Endothelial cell of umbilical vein (primary cell): ENCODE results near the gene ACAP2. TPM values are rescaled to one million over a fixed set of nuclear protein-coding genes. Genes with fewer than 3 reads are reported as not detected.

ENCODE experiments used
- BruUV-seq: library from RNA; stranded (reverse); fragments of 400-500 nt; replicated peaks from 2 replicates; lab custom pipeline; 2021; lab: Mats Ljungman, UMichigan
- CTCF ChIA-PET: fragments of 300-600, 350-600 bp; sonication (Branson Sonifier 250); formaldehyde crosslinking; loops from one replicate; lab custom pipeline; 2021; ENCODE audit warnings: antibody characterized with exemption, inconsistent platforms; lab: Charles Lee
- POLR2A ChIA-PET: fragments of 300-600, 350-600 bp; sonication (Branson Sonifier 250); formaldehyde crosslinking; loops from one replicate; lab custom pipeline; 2021; ENCODE audit warnings: antibody characterized with exemption, inconsistent platforms; lab: Charles Lee
- DNase-seq: peaks from one replicate; pipeline ENCODE4 v3.0.0-alpha.2; 2011; ENCODE audit warnings: low read depth, low spot score
- FAIRE-seq: peaks from 2 replicates; lab custom pipeline; 2011; peaks lifted over from hg19 to GRCh38; lab: Jason Lieb, UNC
- H2AFZ ChIP-seq: 2 replicates; pipeline ENCODE4 v1.6.0; 2012; ENCODE audit warnings: low read depth, low read length, control low read depth, inconsistent platforms
- H3K27ac ChIP-seq: 2 replicates; pipeline ENCODE4 v1.5.1; 2011; ENCODE audit warnings: low read depth, mild to moderate bottlenecking, control low read depth, low read length, moderate library complexity; ENCODE audit not compliant: insufficient read depth
- H3K27me3 ChIP-seq, 2 experiments: 2 replicates each; pipeline versions ENCODE4 v1.6.0 to v1.6.1; 2011; ENCODE audit warnings: low read length in 2 of 2, mixed read lengths in 1 of 2; ENCODE audit not compliant: control insufficient read depth in 2 of 2, insufficient read depth in 2 of 2
- H3K36me3 ChIP-seq, 2 experiments: 2 replicates in 1 of 2; 3 replicates in 1 of 2; pipeline ENCODE4 v1.5.1; 2011; ENCODE audit warnings: low read length in 2 of 2, mild to moderate bottlenecking in 1 of 2, moderate library complexity in 1 of 2; ENCODE audit not compliant: control insufficient read depth in 2 of 2, insufficient read depth in 2 of 2; ENCODE audit errors: extremely low read depth in 1 of 2
- H3K4me1 ChIP-seq: 3 replicates; pipeline ENCODE4 v1.5.1; 2011; ENCODE audit warnings: mild to moderate bottlenecking, low read length; ENCODE audit not compliant: control insufficient read depth, insufficient read depth; ENCODE audit errors: extremely low read depth
- H3K4me2 ChIP-seq: 2 replicates; pipeline ENCODE4 v1.6.1; 2011; ENCODE audit warnings: low read length, control low read depth, mixed read lengths; ENCODE audit not compliant: insufficient read depth
- H3K4me3 ChIP-seq, 3 experiments: fragments of 200-600 bp in 1 of 3; sonication (generic), shearing (Covaris generic) in 1 of 3; replicated peaks in 1 of 3; 2 replicates each; pipeline ENCODE4 v1.5.1; 2011 to 2016; ENCODE audit warnings: control low read depth in 3 of 3, low read length in 3 of 3, mild to moderate bottlenecking in 2 of 3, inconsistent platforms in 1 of 3, low read depth in 1 of 3, moderate library complexity in 1 of 3; ENCODE audit not compliant: insufficient read depth in 1 of 3
- H3K79me2 ChIP-seq: 2 replicates; pipeline ENCODE4 v1.6.0; 2012; ENCODE audit warnings: low read length, inconsistent platforms; ENCODE audit not compliant: control insufficient read depth, insufficient read depth
- H3K9ac ChIP-seq: replicated peaks from 2 replicates; pipeline ENCODE3; 2011; ENCODE audit warnings: low read length, control low read depth; ENCODE audit not compliant: insufficient read depth; ENCODE audit errors: extremely low read depth
- H3K9me1 ChIP-seq: replicated peaks from 3 replicates; pipeline ENCODE4 v1.6.0; 2011; ENCODE audit warnings: mild to moderate bottlenecking, low read length; ENCODE audit not compliant: control insufficient read depth, insufficient read depth; ENCODE audit errors: extremely low read depth
- H3K9me3 ChIP-seq: replicated peaks from 2 replicates; pipeline ENCODE4 v1.5.1; 2012; ENCODE audit warnings: low read length, inconsistent platforms; ENCODE audit not compliant: control insufficient read depth, insufficient read depth
- H4K20me1 ChIP-seq: replicated peaks from 2 replicates; pipeline ENCODE3; 2011; ENCODE audit warnings: mild to moderate bottlenecking, low read length; ENCODE audit not compliant: control insufficient read depth, insufficient read depth; ENCODE audit errors: extremely low read depth
- EZH2 ChIP-seq: IDR thresholded peaks from 2 replicates; pipeline ENCODE4 v1.6.1; 2012; ENCODE audit warnings: borderline replicate concordance, low read depth, mild to moderate bottlenecking, moderate library complexity, low read length, inconsistent platforms; ENCODE audit not compliant: severe bottlenecking
- FOS ChIP-seq: IDR thresholded peaks from 2 replicates; pipeline ENCODE4 v1.6.1; 2011; ENCODE audit warnings: mild to moderate bottlenecking, low read length, moderate library complexity, borderline replicate concordance; ENCODE audit not compliant: insufficient read depth
- GATA2 ChIP-seq: IDR thresholded peaks from 2 replicates; pipeline ENCODE4 v1.7.0; 2011; ENCODE audit warnings: low read depth, mild to moderate bottlenecking, moderate library complexity, mixed read lengths, low read length; ENCODE audit not compliant: insufficient read length, insufficient read depth
- JUN ChIP-seq: IDR thresholded peaks from 2 replicates; pipeline ENCODE4 v1.6.1; 2011; ENCODE audit warnings: borderline replicate concordance, low read depth; ENCODE audit not compliant: insufficient read length, insufficient read depth
- MAX ChIP-seq: IDR thresholded peaks from 2 replicates; pipeline ENCODE4 v1.6.1; 2011; ENCODE audit not compliant: insufficient read depth, insufficient read length
- MYC ChIP-seq: IDR thresholded peaks from one replicate; pipeline ENCODE4 v1.6.1; 2011; ENCODE audit warnings: mild to moderate bottlenecking, low read depth, low read length
- POLR2A ChIP-seq: IDR thresholded peaks from 2 replicates; pipeline ENCODE4 v1.6.1; 2012; ENCODE audit warnings: low read depth, mild to moderate bottlenecking, control low read depth, low read length
- POLR2AphosphoS5 ChIP-seq: IDR thresholded peaks from 2 replicates; pipeline ENCODE4 v1.6.1; 2012; ENCODE audit warnings: low read depth, mild to moderate bottlenecking, control low read depth, low read length, moderate library complexity; ENCODE audit not compliant: insufficient read depth
- dilution Hi-C: fragments of 300-500 bp; cut with MboI; formaldehyde crosslinking; loops from one replicate; pipeline ENCODE4 v1.15.0; 2019; ENCODE audit warnings: low sequenced_read_pairs; ENCODE audit not compliant: extremely low pct_ligation_motif_present
- intact Hi-C: fragments of 100-400 bp; cut with micrococcal nuclease; formaldehyde crosslinking; loops from one replicate; pipeline ENCODE4 v1.10.0; 2022
- polyA plus RNA-seq, 4 experiments: library from polyadenylated mRNA; depleted of rRNA in 3 of 4; stranded (reverse) in 3 of 4; unstranded in 1 of 4; fragments of >200 nt; gene quantifications; 2 replicates each; pipeline versions ENCODE4 v1.2.1 to v1.2.3, GENCODE V29; 2011 to 2012; ENCODE audit warnings: missing spikeins in 1 of 4
- total RNA-seq: library from RNA; stranded (reverse); gene quantifications from 2 replicates; pipeline ENCODE4 v1.2.3, GENCODE V29; 2021
- TF ChIP-seq, protein P1 (sequence below), 2 donors: IDR thresholded peaks; 1 replicate in 1 of 2; 2 replicates in 1 of 2; pipeline ENCODE4 v1.5.1; 2011; ENCODE audit warnings: low read length in 2 of 2, mild to moderate bottlenecking in 2 of 2, moderate library complexity in 2 of 2, control low read depth in 1 of 2, inconsistent platforms in 1 of 2, low read depth in 1 of 2; ENCODE audit not compliant: insufficient read depth in 1 of 2; ENCODE audit errors: extremely low read depth in 1 of 2

The ACAP2 gene
- total and polyA plus RNA-seq, 2 donors (not counting 3 experiments of a cell fraction or from before 2014, with no cell fraction given) = 13.6 to 36.9 TPM

GRCh38 chr3:195446359-195446758 is 3.5 kb upstream of the ACAP2 start:
- Histone ChIP-seq H3K9me3 (no peaks in the 10 kb centered on the region), H4K20me1 (no peaks in the 10 kb centered on the region), H3K4me3 (no peak overlapping the region), H2AFZ (no peak overlapping the region), H3K27ac (no peak overlapping the region), H3K4me2 (no peak overlapping the region), H3K27me3 (peaks cover under 1 to 4% of the 10 kb centered on the region in 2 experiments), H3K9ac (no peak overlapping the region), H3K9me1 (no peaks in the 10 kb centered on the region), H3K36me3 (no peaks in the 10 kb centered on the region), H3K79me2 (peaks cover 13% of the 10 kb centered on the region), H3K4me1 (peaks cover 7% of the 10 kb centered on the region)
- intact Hi-C loops = loop anchor here (10.0 kb wide), 1 partner anchor 78 kb away; no protein-coding TSS in a partner anchor
- BruUV-seq = no TSS peak
- dilution Hi-C loops = no loop called here
- TF ChIP-seq, protein P1, sequence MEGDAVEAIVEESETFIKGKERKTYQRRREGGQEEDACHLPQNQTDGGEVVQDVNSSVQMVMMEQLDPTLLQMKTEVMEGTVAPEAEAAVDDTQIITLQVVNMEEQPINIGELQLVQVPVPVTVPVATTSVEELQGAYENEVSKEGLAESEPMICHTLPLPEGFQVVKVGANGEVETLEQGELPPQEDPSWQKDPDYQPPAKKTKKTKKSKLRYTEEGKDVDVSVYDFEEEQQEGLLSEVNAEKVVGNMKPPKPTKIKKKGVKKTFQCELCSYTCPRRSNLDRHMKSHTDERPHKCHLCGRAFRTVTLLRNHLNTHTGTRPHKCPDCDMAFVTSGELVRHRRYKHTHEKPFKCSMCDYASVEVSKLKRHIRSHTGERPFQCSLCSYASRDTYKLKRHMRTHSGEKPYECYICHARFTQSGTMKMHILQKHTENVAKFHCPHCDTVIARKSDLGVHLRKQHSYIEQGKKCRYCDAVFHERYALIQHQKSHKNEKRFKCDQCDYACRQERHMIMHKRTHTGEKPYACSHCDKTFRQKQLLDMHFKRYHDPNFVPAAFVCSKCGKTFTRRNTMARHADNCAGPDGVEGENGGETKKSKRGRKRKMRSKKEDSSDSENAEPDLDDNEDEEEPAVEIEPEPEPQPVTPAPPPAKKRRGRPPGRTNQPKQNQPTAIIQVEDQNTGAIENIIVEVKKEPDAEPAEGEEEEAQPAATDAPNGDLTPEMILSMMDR (IDR thresholded peaks at IDR 0.05; ENCODE audit: extremely low read depth in 1 of 2, insufficient read depth in 1 of 2, low read depth in 1 of 2, low read length in 2 of 2) = no peak
- no peak for TF ChIP-seq FOS
- TF ChIP-seq MYC = no peak
- FAIRE-seq (no peak), DNase-seq (no peak)
- ChIA-PET CTCF (interaction anchor here (0.9 kb wide), 1 partner anchor 175 kb away, joined by 3 read pairs; the partner anchor contains the start of gene XXYLT1), POLR2A (no interaction called here)

DNA sequence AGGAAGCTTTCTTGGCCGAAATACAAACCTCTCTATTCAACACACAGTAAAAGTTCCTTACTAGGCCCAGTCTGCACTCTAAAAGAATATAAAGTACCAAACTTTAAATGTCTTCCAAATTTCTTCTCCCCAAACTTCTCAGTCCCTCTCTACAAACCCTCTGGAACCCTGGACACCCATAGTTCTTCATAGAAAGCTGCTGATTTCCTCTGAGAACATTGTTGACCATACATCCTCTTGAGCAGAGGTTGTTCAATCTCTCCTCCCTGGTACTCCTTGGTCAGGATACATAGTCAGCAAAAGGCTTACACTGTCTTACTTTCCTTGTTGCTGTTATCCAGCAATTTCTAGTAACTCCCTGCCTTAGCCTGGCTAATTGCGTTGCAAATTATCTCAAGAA is 3.1 kb upstream of the ACAP2 start:
- Histone ChIP-seq H3K9me1 (no peaks in the 10 kb centered on the region), H4K20me1 (no peaks in the 10 kb centered on the region), H3K4me3 (no peak overlapping the region), H3K36me3 (no peaks in the 10 kb centered on the region), H3K27ac (no peak overlapping the region), H3K4me2 (no peak overlapping the region), H3K79me2 (peaks cover 17% of the 10 kb centered on the region), H3K4me1 (peaks cover 12% of the 10 kb centered on the region), H2AFZ (no peak overlapping the region), H3K27me3 (peaks cover 0 to 4% of the 10 kb centered on the region in 2 experiments), H3K9me3 (no peaks in the 10 kb centered on the region), H3K9ac (no peak overlapping the region)
- CTCF ChIA-PET = interaction anchor here (0.9 kb wide), 1 partner anchor 174 kb away, joined by 3 read pairs; the partner anchor contains the start of gene XXYLT1
- intact Hi-C loops (loop anchor here (10.0 kb wide), 1 partner anchor 79 kb away; no protein-coding TSS in a partner anchor), dilution Hi-C loops (no loop called here)
- no TSS peak for BruUV-seq
- POLR2A ChIA-PET = no interaction called here
- TF ChIP-seq EZH2 = no peak
- TF ChIP-seq POLR2AphosphoS5 = no peak
- TF ChIP-seq POLR2A = no peak
- TF ChIP-seq FOS = no peak
- TF ChIP-seq, protein P1 (IDR thresholded peaks at IDR 0.05; ENCODE audit: extremely low read depth in 1 of 2, insufficient read depth in 1 of 2, low read depth in 1 of 2, low read length in 2 of 2) = no peak
- TF ChIP-seq MYC = no peak
- TF ChIP-seq MAX = no peak
- no peak for TF ChIP-seq JUN
- TF ChIP-seq GATA2 = no peak
- DNase-seq (no peak), FAIRE-seq (no peak)
